WI38 (cell line): ENCODE measurements around the gene PLPPR3.

Experiments used
- H3K4me3 ChIP-seq: 2 replicates; pipeline ENCODE4 v1.5.1; 2011; ENCODE audit warnings: low read depth, mild to moderate bottlenecking, control low read depth, low read length
- CTCF ChIP-seq: IDR thresholded peaks from 2 replicates; pipeline ENCODE4 v1.5.1; 2012; ENCODE audit warnings: low read depth, mild to moderate bottlenecking, control low read depth, low read length

PLPPR3 gene

GRCh38 chr19:808423-808775, 13.4 kb downstream of the PLPPR3 start:
- no peak overlapping the region for H3K4me3 ChIP-seq
- no peak for TF ChIP-seq CTCF

- TF ChIP-seq CTCF, result no peak
- H3K4me3 ChIP-seq, result no peak overlapping the region
Observed at GRCh38 chr19:807627-808422, 13.9 kb downstream of the PLPPR3 start.

- H3K4me3 ChIP-seq, result no peak overlapping the region
- no peak for TF ChIP-seq CTCF
Observed at GRCh38 chr19:806815-807421, 14.8 kb downstream of the PLPPR3 start.

- TF ChIP-seq CTCF, result no peak
- H3K4me3 ChIP-seq, result no peak overlapping the region
Observed at GRCh38 chr19:805600-806550, 15.9 kb downstream of the PLPPR3 start.

- H3K4me3 ChIP-seq, result no peak overlapping the region
- no peak for TF ChIP-seq CTCF
Observed at GRCh38 chr19:805166-805551, 16.6 kb downstream of the PLPPR3 start.

GRCh38 chr19:804419-805165, 17.2 kb downstream of the PLPPR3 start:
- TF ChIP-seq CTCF, result no peak
- H3K4me3 ChIP-seq, result no peak overlapping the region
